GM21825 (cell line): ENCODE results near the gene GLB1L2.

ENCODE experiments used
- ATAC-seq: cut with Tn5 transposase; IDR thresholded peaks from one replicate; pipeline ENCODE4 v1.9.1; 2021; ENCODE audit warnings: mild to moderate bottlenecking, moderate library complexity; ENCODE audit not compliant: unreplicated experiment

Gene GLB1L2

GRCh38 chr11:134383576-134384221, 51.9 kb downstream of the GLB1L2 start:
- no peak for ATAC-seq

- ATAC-seq: no peak
These were observed 52.6 kb downstream of the GLB1L2 start for GRCh38 chr11:134384406-134384805.

DNA sequence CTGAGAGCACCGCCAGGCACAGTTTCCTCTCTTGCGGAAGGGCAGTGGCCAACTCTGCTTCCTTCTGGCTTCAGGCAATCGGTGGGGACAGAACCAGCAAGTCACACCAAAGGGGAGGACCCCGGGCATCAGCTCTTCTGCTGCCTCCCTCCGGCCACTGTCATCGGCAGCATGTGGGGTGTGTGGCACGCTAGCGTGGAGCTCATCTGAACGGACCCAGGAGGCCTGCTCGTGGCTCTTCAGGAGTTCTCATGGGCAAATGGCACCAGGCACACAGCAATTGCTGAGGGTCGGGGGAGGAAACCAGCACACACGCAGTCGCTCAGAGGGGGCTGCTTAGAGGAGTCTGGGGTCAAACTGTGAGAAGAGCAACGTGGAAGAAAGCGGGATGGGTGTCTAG, 53.4 kb downstream of the GLB1L2 start:
- no peak for ATAC-seq

GRCh38 chr11:134385774-134386565, 54.2 kb downstream of the GLB1L2 start:
- no peak for ATAC-seq

DNA sequence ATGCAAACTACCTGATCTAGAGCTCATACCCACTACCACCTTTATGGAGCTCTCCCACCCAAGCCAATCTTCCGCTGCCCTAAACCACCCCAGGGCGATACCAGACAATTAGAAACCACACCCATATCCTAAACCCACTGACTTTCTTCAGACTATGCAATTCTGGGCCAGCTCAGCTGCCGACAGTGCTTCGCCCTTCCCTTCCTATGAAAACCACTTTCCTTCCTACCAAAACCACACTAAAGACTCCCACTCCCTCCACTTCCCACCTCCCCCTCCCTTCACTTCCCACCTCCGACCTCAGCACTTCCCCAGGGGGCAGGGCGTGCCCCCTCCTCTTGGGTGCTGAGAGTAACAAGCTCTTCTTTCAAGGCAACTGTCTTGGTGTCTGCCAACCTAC, 55.2 kb downstream of the GLB1L2 start:
- ATAC-seq: no peak

DNA sequence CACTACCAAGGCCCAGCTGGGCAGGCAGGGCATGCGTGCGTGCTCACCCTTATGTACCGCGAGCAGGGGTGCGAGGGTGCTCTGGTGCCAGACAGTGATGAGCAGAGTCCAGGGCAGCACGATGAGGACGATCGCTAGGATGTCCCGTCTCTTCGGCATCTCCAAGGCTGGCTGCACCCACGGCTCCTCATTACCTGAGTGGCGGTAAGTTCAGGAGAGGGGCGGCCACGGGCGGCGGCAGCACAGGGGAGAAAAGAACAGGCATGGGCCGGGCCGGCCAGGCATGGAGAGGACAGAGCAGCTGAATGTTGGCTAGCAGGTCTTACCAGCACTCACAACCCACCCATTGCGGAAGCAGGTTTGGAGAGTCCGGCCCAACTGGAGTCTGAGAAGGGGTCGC, 55.7 kb downstream of the GLB1L2 start:
- ATAC-seq: no peak

- ATAC-seq: no peak
These were observed 56.8 kb downstream of the GLB1L2 start for GRCh38 chr11:134388590-134388989.

- no peak for ATAC-seq
These were observed 57.8 kb downstream of the GLB1L2 start for GRCh38 chr11:134389464-134390180.

DNA sequence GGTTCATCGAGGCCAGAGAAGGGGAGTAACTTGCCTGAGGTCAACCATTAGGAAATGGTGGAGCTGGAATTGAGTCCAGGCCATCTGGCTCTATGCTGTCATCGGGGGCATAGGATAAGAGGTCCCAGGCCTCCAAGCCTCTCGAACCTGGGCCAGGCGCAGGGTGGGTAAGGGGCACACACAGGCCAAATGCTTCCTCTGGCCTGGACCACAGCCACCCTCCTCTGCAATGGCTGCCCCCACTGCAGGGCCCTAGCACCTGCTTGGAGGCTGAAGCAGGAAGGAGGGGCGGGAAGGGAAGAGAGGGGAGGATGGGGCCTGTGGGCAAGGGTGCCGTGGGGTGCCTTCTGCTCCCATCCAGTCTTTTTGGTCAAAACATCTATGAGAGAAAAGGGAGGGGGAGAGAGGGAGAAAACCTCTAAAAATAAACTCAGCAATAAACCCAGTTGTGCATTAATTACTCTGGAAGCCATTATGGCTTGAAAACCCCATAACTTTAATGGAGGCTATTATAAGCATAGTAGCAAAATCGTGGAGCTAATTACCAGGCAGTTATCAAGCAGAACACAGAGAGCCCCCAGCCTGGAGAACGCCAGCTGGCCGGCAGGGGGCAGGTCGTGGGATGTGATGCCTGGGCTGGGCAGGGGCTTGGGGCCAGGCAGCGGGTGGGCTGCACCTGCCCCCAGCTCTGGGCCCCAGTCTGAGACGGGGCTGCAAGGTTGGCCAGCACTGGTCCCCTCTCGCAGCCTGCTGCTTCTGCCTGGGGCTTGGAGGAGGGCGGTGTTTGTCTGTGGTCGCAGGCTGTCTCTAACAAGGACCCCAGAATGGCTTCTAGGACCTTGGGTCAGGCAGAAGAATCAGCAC, 59.1 kb downstream of the GLB1L2 start:
- ATAC-seq: no peak

DNA sequence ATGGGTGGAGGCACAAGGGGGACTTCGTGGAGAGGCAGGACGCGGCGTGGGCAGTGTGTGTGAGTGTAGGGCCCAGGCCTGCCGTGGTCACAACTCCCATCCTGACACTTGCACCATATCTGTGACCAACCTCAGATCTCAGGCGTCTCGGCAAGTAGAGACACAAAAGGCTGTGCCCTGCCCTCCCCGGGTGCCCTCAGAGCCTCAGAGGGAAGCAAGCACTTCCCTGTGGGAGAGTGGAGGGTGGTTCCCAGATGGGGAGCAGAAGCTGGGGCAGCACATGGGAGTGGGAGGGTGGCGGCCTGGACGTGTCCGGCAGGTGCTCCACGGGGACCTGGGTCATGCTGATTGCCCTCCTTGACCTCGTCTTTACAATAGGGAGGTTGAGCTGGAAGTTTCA, 59.9 kb downstream of the GLB1L2 start:
- ATAC-seq: no peak

- no peak for ATAC-seq
These were observed 61.3 kb downstream of the GLB1L2 start for GRCh38 chr11:134392953-134393615.

DNA sequence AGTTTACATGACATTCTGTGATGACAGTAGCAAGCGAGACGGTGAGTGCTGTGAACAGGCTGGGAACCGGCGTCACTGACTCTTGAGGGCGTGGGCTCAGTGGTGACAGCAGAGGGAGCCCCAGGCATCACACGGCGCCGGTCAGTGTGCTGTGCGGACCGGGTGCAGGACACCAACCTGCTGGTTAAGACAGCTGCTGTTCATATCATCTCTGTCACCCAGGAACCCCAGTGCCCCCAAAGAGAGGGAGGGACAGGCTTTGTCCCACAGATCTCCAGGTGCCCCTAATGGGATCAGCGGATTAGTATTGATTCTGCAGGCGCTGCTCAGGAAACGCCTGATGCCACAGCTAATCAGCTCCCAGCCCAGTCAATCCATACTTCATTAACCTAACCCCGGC, 61.9 kb downstream of the GLB1L2 start:
- no peak for ATAC-seq

- no peak for ATAC-seq
These were observed 62.5 kb downstream of the GLB1L2 start for GRCh38 chr11:134394311-134394710.

- ATAC-seq: no peak
These were observed 63.2 kb downstream of the GLB1L2 start for GRCh38 chr11:134395002-134395401.

GRCh38 chr11:134397304-134398078, 65.7 kb downstream of the GLB1L2 start:
- ATAC-seq: no peak

DNA sequence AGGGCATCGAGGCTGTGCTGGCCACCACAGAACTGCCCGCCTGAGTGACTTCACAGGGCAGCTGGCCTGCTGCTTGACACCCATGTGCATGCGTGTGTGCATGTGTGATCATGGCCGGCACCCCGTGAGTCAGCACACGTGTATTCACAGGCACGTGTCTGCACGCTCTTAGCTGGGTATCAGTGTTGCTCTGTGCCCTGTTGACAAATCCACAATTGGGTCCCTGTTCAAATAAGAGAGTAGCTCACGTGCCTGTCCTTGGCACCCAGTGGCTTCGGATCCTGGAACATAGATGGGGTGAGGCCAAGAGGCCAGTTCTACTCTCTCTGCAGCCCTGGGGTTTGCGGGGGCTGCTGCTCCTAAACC, 66.3 kb downstream of the GLB1L2 start:
- no peak for ATAC-seq

GRCh38 chr11:134398644-134399292, 67.0 kb downstream of the GLB1L2 start:
- ATAC-seq: no peak

DNA sequence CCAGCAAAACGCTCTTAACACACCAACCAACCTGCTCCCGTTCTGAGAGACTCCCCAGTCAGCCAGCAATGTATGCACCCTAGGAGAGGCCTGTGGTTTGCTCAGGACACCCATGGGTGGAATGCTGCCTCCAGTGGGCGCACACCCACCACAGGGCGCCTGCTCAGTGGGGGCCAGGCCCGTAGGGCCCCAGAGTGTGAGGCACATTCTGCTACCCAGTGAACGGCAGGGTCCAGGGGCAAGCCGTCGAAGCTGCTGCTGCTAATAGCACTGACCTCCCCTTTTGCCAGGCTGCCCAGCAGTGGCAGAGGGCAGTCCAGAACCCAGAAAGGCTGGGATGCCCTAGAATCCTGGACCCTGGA, 67.5 kb downstream of the GLB1L2 start:
- no peak for ATAC-seq

DNA sequence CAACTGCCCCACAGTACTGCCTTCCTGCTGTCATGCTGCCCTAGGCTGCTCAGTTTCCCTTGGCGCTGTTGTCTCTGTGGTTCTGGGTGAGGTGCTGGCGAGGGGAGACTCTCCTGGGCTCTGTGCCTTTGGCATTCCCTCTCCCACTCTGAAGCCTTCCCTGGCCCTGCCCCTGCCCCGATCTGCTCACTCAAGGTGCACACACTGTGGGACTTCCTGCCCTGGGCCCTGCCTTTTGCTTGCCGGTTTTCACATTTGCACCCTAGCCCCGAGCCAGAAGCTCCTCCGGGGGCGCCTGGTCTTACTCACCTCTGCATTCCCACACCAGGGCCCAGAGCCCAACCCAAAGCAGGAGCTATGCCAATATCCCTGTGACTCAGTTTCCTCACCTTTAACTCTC, 68.2 kb downstream of the GLB1L2 start:
- no peak for ATAC-seq
